Activated naive CD4-positive, alpha-beta T cell treated with anti-CD3 and anti-CD28 coated beads, Interleukin-2, amount 50 U/mL, for 72 hours (primary cell): ENCODE results near the gene GLI3. TPM values are rescaled to one million over a fixed set of nuclear protein-coding genes. Genes with fewer than 3 reads are reported as not detected.
"Not testable (repeated sequence)": the region's sequence is repeated elsewhere in the genome, so short reads cannot be mapped to it uniquely, and the experiment has no call there.

Experiments used
- ATAC-seq, 2 donors: fragments of 150-1000 bp; cut with Tn5 transposase; 2 replicates each; pipeline ENCODE4 v1.10.0; 2021; ENCODE audit warnings: mild to moderate bottlenecking in 2 of 2, moderate library complexity in 2 of 2
- DNase-seq, 2 donors: peaks; one replicate each; pipeline ENCODE4 v3.0.0; 2021 to 2022; ENCODE audit warnings: low spot score in 2 of 2
- H3K27ac Mint-ChIP-seq, 2 donors: one replicate each; pipeline ENCODE4 v1.8.0; 2022; ENCODE audit warnings: mild to moderate bottlenecking in 2 of 2, mixed read lengths in 2 of 2
- H3K36me3 Mint-ChIP-seq, 2 donors: one replicate each; pipeline ENCODE4 v1.8.0; 2022; ENCODE audit warnings: mixed read lengths in 2 of 2
- H3K9me3 Mint-ChIP-seq, 2 donors: one replicate each; pipeline ENCODE4 v1.8.0; 2022; ENCODE audit warnings: mixed read lengths in 2 of 2
- total RNA-seq, 2 donors: library from RNA; stranded (reverse); gene quantifications; one replicate each; pipeline ENCODE4 v1.2.3, GENCODE V29; 2022

The GLI3 gene
- total RNA-seq, 2 donors from 2014 or later = 0.14 to 0.64 TPM

GRCh38 chr7:42224391-42225003 is 12.5 kb downstream of the GLI3 start:
- no peak for DNase-seq
- Mint-ChIP-seq H3K27ac (no peak overlapping the region), H3K9me3 (no peaks in the 10 kb centered on the region), H3K36me3 (peaks cover 5 to 7% of the 10 kb centered on the region in 2 donors)
- ATAC-seq = no peak

DNA sequence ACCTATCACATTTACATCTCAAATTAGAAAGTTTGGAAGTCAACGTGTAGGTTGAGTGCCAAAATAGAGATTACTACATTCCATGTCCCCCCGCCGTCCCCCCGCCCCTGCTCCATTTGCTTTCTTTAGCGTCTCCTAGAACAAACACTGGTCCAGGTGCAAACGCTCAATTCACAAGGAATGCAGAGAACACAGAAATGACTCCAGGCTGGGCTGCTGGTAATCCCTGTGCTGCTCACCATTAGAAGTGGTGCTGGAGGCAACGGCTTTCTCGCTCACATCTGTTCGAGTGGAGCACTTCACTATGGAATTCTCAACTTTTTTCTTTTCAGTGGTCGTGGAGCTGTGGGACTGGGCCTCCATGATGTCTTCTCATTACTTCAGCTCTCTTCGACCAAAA is 14.1 kb downstream of the GLI3 start:
- no peak for DNase-seq
- peaks cover 5 to 7% of the 10 kb centered on the region in 2 donors for H3K36me3 Mint-ChIP-seq
- ATAC-seq = no peak
- no peak overlapping the region for H3K27ac Mint-ChIP-seq
- H3K9me3 Mint-ChIP-seq = no peaks in the 10 kb centered on the region

- DNase-seq = no peak
- peaks cover 0 to 1% of the 10 kb centered on the region in 2 donors for H3K36me3 Mint-ChIP-seq
- ATAC-seq = no peak
- no peak overlapping the region for H3K27ac Mint-ChIP-seq
- H3K9me3 Mint-ChIP-seq = no peaks in the 10 kb centered on the region
These were observed 14.9 kb downstream of the GLI3 start for GRCh38 chr7:42222125-42222524.

- no peak for ATAC-seq
- no peak for DNase-seq
- no peak overlapping the region for H3K27ac Mint-ChIP-seq
- H3K9me3 Mint-ChIP-seq = no peaks in the 10 kb centered on the region
- H3K36me3 Mint-ChIP-seq = no peaks in the 10 kb centered on the region
These were observed 15.7 kb downstream of the GLI3 start for GRCh38 chr7:42221304-42221703.

DNA sequence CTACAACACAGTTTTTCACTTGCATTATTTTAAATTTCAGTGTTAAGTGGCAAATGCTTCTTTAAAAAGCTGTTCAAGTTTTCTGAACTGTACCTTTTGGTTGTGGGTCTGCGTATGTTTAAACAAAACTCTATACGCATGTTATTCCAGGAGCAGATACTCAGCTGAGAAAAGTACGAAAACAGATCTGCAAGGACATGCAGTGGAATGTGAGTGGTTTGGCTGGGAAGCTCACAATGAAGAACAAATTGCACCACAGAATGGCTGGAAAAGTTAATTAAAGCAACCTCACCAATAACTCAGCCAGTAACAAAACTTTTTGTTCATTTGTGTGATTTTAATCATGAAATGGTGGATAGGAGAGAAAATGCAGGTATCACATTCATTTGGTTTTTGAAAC is 17.6 kb downstream of the GLI3 start:
- no peaks in the 10 kb centered on the region for H3K9me3 Mint-ChIP-seq
- H3K36me3 Mint-ChIP-seq = no peaks in the 10 kb centered on the region
- DNase-seq = no peak
- no peak for ATAC-seq
- H3K27ac Mint-ChIP-seq = no peak overlapping the region

DNA sequence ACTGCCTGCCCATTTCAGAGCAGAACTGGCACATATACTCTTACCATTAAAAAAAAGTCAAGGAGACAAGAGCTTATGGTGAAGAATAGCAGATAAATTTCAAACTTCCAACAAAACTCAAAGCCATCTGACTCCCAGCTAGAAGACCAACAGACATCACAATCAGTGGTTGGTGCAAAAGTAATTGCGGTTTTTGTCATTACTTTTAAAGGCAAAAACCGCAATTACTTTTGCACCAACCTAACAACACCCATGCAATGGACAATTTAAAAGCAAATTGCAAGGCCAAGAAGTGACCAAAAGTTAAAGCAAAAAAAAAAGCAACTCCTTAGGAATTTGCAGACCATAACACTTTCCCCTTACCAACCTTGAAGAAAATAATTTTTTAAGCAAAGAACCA is 18.8 kb downstream of the GLI3 start:
- ATAC-seq (no peak), DNase-seq (no peak)
- Mint-ChIP-seq H3K27ac (no peak overlapping the region), H3K9me3 (no peaks in the 10 kb centered on the region), H3K36me3 (no peaks in the 10 kb centered on the region)

DNA sequence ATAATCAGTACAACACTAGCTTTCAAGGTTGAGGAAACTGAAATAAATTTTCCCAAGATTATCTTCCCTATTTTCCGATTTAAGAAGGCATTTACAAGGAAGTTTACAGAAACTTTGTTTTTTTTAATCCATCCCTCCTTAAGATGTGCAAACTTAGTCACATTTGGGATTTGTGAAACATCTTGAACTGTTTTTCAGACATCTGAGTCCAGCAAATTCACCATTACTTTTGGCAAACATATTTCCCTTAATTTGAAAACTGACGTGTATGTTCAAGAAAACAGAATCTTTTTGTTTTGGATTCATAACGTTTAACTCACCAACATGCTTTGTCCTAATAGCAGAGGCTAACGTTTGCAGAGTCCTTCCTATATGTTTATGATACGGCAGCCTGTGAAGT is 19.5 kb downstream of the GLI3 start:
- H3K27ac Mint-ChIP-seq = no peak overlapping the region
- ATAC-seq (no peak), DNase-seq (no peak)
- no peaks in the 10 kb centered on the region for H3K9me3 Mint-ChIP-seq
- H3K36me3 Mint-ChIP-seq = no peaks in the 10 kb centered on the region

DNA sequence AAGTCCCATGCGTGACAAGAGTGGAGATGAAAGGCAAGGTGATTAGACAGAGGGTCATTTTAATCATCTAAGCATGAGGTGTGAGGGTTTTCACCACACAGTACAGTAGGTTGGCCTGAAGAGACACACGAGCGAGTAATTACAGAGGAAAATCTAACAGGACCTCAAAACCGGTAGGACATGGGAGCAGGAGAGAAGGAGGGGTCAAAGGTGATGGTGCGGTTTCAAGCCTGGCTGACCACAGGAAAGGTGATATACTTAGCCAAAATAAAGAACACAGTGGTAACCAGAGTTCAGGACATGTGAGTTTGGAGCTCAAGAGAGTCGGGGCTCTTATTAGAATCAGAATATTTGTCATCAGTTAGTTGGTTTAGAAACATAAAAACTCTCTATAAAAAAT is 20.0 kb downstream of the GLI3 start:
- no peak overlapping the region for H3K27ac Mint-ChIP-seq
- H3K9me3 Mint-ChIP-seq = no peaks in the 10 kb centered on the region
- ATAC-seq = no peak
- H3K36me3 Mint-ChIP-seq = no peaks in the 10 kb centered on the region
- no peak for DNase-seq

GRCh38 chr7:42214060-42214679 is 22.8 kb downstream of the GLI3 start:
- Mint-ChIP-seq H3K27ac (no peak overlapping the region), H3K36me3 (no peaks in the 10 kb centered on the region), H3K9me3 (no peaks in the 10 kb centered on the region)
- no peak for DNase-seq
- no peak for ATAC-seq

DNA sequence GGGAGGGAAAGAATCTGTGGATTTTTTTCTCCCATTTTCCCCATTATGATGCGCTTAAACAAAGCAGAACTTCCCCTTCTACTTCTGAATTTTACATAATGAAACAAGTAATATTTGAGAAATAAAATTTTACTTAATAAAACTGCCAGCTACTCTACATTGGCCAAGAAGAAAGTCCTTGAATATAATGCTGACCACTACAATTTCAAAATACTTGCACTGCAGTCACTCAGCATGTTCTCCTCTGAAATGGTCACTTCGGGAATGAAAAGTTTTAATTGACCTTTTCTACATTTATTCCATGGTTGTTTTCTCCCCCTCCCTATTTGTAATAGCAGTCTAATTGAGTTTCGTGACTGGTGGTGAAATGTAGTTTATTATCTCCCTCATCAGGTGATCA is 23.9 kb downstream of the GLI3 start:
- DNase-seq (no peak), ATAC-seq (no peak)
- Mint-ChIP-seq H3K36me3 (no peaks in the 10 kb centered on the region), H3K9me3 (no peaks in the 10 kb centered on the region), H3K27ac (no peak overlapping the region)

DNA sequence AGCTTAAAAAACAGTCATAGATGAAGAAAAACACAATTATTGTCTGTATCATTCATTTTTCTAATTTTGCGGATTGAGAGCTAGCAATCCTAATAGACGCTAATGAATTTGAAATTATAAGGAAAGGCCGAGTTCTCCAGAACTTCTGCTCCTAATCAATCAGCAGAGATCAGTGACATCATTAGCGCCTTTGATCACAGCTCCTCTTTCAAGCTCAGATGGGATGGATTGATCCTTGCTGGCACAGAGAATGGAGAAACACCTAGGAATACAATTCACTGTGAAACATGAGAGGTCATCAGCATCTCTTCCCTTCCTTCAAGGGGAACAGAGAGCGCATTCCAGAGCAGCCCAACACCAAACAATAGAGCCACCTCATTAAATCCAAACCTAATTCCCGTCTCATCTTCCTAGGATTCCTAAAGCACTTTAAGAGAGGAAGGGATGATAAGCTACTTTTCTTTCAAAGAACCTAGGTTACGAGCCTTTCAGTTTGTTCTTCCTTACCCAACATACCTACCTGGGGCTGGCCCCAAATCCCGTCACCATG is 24.4 kb downstream of the GLI3 start:
- Mint-ChIP-seq H3K9me3 (no peaks in the 10 kb centered on the region), H3K27ac (no peak overlapping the region), H3K36me3 (no peaks in the 10 kb centered on the region)
- ATAC-seq (no peak), DNase-seq (no peak)

DNA sequence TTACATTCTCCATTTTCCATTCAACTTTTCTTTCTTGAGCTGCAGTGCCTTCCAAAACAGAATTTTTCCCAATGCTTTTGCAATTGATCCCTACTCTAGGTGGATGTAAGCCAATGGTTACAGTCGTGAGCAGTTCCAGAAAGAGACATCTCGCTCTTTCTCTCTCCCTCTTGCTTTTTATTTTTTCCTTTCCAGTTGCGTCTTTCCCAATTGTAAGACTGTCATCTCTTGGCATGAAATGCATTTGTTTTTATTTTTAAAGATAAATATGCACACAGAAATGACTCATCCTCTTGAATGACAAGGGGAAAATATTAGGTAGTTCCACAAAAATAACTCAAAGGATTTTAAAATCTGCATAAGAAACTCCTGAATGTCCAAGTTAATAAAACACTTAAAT is 25.1 kb downstream of the GLI3 start:
- H3K36me3 Mint-ChIP-seq = no peaks in the 10 kb centered on the region
- no peak overlapping the region for H3K27ac Mint-ChIP-seq
- no peaks in the 10 kb centered on the region for H3K9me3 Mint-ChIP-seq
- DNase-seq (no peak), ATAC-seq (no peak)

DNA sequence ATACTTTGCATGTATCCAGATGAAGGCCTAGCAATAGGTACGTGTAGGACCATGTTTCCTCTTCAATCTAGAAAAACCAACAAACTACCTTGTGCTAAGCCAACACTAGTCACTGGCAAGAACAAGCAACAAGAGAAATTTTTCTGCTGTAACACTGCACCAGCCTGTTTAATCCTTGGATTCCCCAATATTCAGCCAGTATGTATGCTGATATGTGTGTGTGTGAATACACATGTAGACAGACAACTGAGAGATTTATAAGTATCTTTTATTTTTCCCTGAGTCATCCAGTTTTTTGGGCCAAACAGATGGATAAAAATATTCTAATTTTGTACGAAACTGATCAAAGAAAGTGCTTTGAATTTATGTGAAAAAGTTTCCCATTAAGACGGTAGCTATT is 26.2 kb downstream of the GLI3 start:
- H3K36me3 Mint-ChIP-seq = no peaks in the 10 kb centered on the region
- no peak for ATAC-seq
- no peak for DNase-seq
- no peak overlapping the region for H3K27ac Mint-ChIP-seq
- no peaks in the 10 kb centered on the region for H3K9me3 Mint-ChIP-seq

DNA sequence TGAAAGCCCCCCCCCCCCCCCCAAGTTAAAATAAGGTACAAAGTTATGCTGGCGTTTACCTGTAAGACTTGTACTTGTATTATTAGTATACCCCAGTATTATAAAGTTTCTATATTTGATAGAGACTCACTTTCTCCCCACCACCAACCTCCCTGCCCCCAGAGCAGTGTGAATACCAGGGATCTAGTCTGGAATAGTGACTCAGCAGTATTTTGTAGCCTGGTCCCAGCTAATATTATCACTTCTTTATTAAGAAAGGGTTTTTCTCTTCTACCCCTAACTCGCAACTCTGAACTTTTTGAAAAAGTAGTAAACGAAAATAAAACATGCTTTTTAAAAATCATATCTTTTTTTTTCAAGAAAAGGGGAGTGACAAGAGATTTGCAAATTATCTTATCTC is 26.7 kb downstream of the GLI3 start:
- Mint-ChIP-seq H3K9me3 (no peaks in the 10 kb centered on the region), H3K27ac (no peak overlapping the region), H3K36me3 (no peaks in the 10 kb centered on the region)
- ATAC-seq (no peak), DNase-seq (no peak)

DNA sequence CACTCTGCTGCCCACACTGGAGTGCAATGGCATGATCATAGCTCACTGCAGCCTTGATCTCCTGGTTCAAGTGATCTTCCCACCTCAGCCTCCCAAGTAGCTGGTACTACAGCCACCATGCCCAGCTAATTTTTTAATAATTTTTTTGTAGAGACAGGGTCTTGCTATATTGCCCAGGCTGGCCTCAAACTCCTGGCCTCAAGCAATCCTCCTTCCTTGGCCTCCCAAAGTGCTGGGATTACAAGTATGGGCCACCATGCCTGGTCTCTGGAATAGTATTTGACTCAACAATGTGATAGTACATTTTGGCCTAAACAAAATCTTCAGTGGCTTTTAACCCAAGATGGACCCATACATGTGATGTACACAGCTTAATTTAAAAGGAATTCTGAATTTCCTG is 27.9 kb downstream of the GLI3 start:
- not testable (repeated sequence) for DNase-seq, H3K36me3 Mint-ChIP-seq, ATAC-seq, H3K9me3 Mint-ChIP-seq, H3K27ac Mint-ChIP-seq

DNA sequence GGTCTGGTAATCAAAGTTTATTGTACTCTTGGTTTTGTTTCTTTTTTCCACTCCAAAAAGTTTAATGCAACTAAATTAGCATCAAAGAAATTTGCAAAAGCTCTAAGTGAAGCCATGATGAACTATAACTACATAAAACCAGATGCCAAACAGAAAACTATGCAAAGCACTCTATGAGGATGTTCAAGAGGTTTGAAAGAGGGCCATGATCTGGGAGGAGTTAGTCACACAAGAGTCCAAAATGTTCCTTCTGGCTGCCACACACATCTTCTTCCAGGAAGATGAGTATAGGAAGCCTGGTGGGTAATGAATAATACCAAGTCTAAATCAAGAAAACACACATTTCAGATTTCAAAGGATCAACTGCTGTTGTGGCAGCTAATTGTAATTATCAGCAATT is 28.4 kb downstream of the GLI3 start:
- Mint-ChIP-seq H3K27ac (no peak overlapping the region), H3K9me3 (peaks cover 5 to 6% of the 10 kb centered on the region in 2 donors), H3K36me3 (no peaks in the 10 kb centered on the region)
- ATAC-seq = no peak
- no peak for DNase-seq

DNA sequence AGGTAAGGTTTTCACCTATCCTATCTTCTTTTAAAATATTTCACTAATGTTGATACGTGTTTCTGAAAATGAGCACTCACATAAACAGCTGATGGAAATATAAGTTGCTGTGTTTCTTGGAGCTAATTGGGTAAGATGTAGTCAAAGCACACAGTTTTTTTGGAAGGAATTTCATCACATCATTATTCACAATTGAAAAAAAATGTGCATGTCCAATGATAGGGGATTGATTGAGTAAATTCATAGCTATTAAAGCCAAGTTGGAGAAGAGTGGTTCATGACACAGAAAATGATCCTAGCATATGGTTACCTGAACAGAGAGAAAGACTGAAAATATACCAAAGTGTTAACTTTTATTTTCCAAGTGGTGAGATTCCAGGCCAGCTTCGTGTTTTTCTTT is 29.6 kb downstream of the GLI3 start:
- no peaks in the 10 kb centered on the region for H3K36me3 Mint-ChIP-seq
- peaks cover 9 to 11% of the 10 kb centered on the region in 2 donors for H3K9me3 Mint-ChIP-seq
- DNase-seq (no peak), ATAC-seq (no peak)
- no peak overlapping the region for H3K27ac Mint-ChIP-seq

DNA sequence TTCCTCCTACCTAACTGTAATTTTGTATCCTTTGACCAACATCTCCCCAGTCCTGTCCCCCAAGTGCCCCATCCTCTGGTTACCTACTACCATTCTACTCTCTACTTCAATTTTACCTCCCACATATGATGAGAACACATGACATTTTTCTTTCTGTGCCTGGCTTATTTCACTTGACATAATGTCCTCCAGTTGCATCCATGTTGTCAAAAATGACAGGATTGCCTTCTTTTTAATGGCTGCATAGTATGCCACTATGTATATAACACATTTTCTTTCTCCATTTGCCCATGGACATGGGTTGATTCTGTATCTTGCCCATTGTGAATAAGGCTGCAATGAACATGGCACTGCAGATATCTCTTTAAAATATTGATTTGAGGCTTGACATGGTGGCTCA is 33.7 kb downstream of the GLI3 start:
- peaks cover 9 to 11% of the 10 kb centered on the region in 2 donors for H3K9me3 Mint-ChIP-seq
- no peak overlapping the region for H3K27ac Mint-ChIP-seq
- H3K36me3 Mint-ChIP-seq = no peaks in the 10 kb centered on the region
- DNase-seq (no peak), ATAC-seq (no peak)
